D721Med (cell line): ENCODE data around the gene EFCC1.
"Not testable (repeated sequence)": the region's sequence is repeated elsewhere in the genome, so short reads cannot be mapped to it uniquely, and the experiment has no call there.

Source experiments
- DNase-seq: peaks from one replicate; pipeline ENCODE4 v3.0.0; 2011; ENCODE audit warnings: low spot score; ENCODE audit not compliant: insufficient read length
- FAIRE-seq: peaks from 2 replicates; lab custom pipeline; 2011; peaks lifted over from hg19 to GRCh38; lab: Jason Lieb, UNC
- CTCF ChIP-seq: IDR thresholded peaks from 2 replicates; pipeline ENCODE4 v1.5.1; 2012; ENCODE audit warnings: mild to moderate bottlenecking, control low read depth; ENCODE audit not compliant: insufficient read depth; ENCODE audit errors: missing control alignments

EFCC1 gene

GRCh38 chr3:129061023-129061887 lies 60.2 kb downstream of the EFCC1 start:
- FAIRE-seq (no peak), DNase-seq (no peak)
- no peak for TF ChIP-seq CTCF

- DNase-seq (no peak), FAIRE-seq (no peak)
- no peak for TF ChIP-seq CTCF
Observed at GRCh38 chr3:129061888-129062834, 61.1 kb downstream of the EFCC1 start.

GRCh38 chr3:129063091-129063640 lies 62.1 kb downstream of the EFCC1 start:
- DNase-seq (no peak), FAIRE-seq (no peak)
- no peak for TF ChIP-seq CTCF

- DNase-seq: no peak
- FAIRE-seq: no peak
- no peak for TF ChIP-seq CTCF
Observed at GRCh38 chr3:129063841-129064482, 62.9 kb downstream of the EFCC1 start.

GRCh38 chr3:129065016-129065719 lies 64.1 kb downstream of the EFCC1 start:
- TF ChIP-seq CTCF: no peak
- FAIRE-seq (no peak), DNase-seq (no peak)

GRCh38 chr3:129065720-129066073 lies 64.6 kb downstream of the EFCC1 start:
- FAIRE-seq: no peak
- no peak for DNase-seq
- no peak for TF ChIP-seq CTCF

- FAIRE-seq, DNase-seq: not testable (repeated sequence)
Observed at GRCh38 chr3:129067719-129068118, 66.6 kb downstream of the EFCC1 start.
